HG02678 (cell line): Measurements from ENCODE around the gene AHRR.
"Not testable (repeated sequence)": the region's sequence is repeated elsewhere in the genome, so short reads cannot be mapped to it uniquely, and the experiment has no call there.

Source experiments
- ATAC-seq: cut with Tn5 transposase; IDR thresholded peaks from one replicate; pipeline ENCODE4 v1.9.1; 2021; ENCODE audit warnings: mild to moderate bottlenecking, moderate library complexity; ENCODE audit not compliant: unreplicated experiment

The AHRR gene

GRCh38 chr5:305050-305449 is 16.5 kb upstream of the AHRR start:
- no peak for ATAC-seq

- no peak for ATAC-seq
Measured at GRCh38 chr5:305459-305858, 16.1 kb upstream of the AHRR start.

GRCh38 chr5:306011-306805 is 15.3 kb upstream of the AHRR start:
- ATAC-seq: no peak

- ATAC-seq: no peak
Measured at GRCh38 chr5:307306-307705, 14.2 kb upstream of the AHRR start.

GRCh38 chr5:307794-308579 is 13.5 kb upstream of the AHRR start:
- no peak for ATAC-seq

GRCh38 chr5:308672-309271 is 12.7 kb upstream of the AHRR start:
- no peak for ATAC-seq

GRCh38 chr5:309831-310230 is 11.7 kb upstream of the AHRR start:
- ATAC-seq: not testable (repeated sequence)

- no peak for ATAC-seq
Measured at GRCh38 chr5:310516-310915, 11.0 kb upstream of the AHRR start.

GRCh38 chr5:310941-311434 is 10.5 kb upstream of the AHRR start:
- ATAC-seq: no peak

- ATAC-seq: no peak
Measured at GRCh38 chr5:311963-312362, 9.6 kb upstream of the AHRR start.

- no peak for ATAC-seq
Measured at GRCh38 chr5:312845-313244, 8.7 kb upstream of the AHRR start.

- ATAC-seq: no peak
Measured at GRCh38 chr5:313265-313664, 8.2 kb upstream of the AHRR start.

- ATAC-seq: no peak
Measured at GRCh38 chr5:313806-314376, 7.6 kb upstream of the AHRR start.

GRCh38 chr5:314676-315487 is 6.6 kb upstream of the AHRR start:
- no peak for ATAC-seq

- no peak for ATAC-seq
Measured at GRCh38 chr5:315488-316209, 5.9 kb upstream of the AHRR start.

- peak; percentile 12 for ATAC-seq
Measured at GRCh38 chr5:316210-317085, 5.1 kb upstream of the AHRR start.

GRCh38 chr5:317086-317811 is 4.3 kb upstream of the AHRR start:
- ATAC-seq: peak; percentile 71

- no peak for ATAC-seq
Measured at GRCh38 chr5:318341-318897, 3.1 kb upstream of the AHRR start.
